Stimulated activated CD4-positive, alpha-beta T cell treated with anti-CD3 and anti-CD28 coated beads, Interleukin-15, amount 100 ng/mL, for 24 hours (primary cell): ENCODE measurements around the gene CXCL13.
"Not testable (repeated sequence)": the region's sequence is repeated elsewhere in the genome, so short reads cannot be mapped to it uniquely, and the experiment has no call there.

Experiments
- DNase-seq: peaks from one replicate; pipeline ENCODE4 v3.0.0-alpha.2; 2020

CXCL13 gene

GRCh38 chr4:77613267-77613666 is 7.6 kb downstream of the CXCL13 start:
- no peak for DNase-seq

DNA sequence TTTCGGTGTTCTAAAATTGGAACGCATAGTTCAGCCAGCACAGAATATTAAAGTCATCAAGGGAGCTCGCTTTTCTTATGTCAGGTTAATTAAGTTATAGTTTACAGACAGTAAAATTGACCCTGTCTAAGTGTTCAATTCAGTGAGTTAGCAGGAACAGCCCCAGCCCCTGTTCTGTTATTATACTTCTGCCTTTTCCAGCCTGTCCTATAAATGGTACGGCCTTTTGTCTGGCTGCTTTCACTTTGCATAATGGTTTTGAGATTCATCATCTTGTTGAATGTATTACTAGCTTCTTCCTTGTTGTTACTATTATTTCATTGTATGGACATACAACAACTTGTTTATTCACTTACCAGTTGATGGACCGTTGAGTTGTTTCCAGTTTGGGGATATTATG is 9.5 kb downstream of the CXCL13 start:
- DNase-seq: no peak

DNA sequence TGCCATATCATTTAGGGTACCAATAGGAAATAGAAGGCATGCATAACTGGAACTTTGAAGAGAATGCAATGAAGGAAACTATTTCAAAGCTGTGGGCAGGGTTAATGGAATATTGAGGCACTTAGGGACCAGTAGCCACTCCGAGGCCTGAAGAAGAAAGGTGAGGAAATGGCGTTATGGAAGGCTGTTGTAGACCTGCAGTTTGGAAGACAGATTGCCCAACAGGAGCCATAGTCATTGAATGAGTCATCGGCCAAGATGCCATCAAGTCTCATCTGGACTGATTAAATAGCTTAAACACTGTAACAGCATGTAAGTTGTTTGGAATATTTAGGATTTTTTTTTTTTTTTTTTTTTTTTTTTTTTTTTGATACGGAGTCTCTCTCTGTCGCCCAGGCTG is 11.6 kb downstream of the CXCL13 start:
- DNase-seq: no peak

GRCh38 chr4:77618383-77619241 is 13.0 kb downstream of the CXCL13 start:
- peak; percentile 73 for DNase-seq

GRCh38 chr4:77619408-77619807 is 13.8 kb downstream of the CXCL13 start:
- no peak for DNase-seq

GRCh38 chr4:77621254-77621653 is 15.6 kb downstream of the CXCL13 start:
- DNase-seq: no peak

DNA sequence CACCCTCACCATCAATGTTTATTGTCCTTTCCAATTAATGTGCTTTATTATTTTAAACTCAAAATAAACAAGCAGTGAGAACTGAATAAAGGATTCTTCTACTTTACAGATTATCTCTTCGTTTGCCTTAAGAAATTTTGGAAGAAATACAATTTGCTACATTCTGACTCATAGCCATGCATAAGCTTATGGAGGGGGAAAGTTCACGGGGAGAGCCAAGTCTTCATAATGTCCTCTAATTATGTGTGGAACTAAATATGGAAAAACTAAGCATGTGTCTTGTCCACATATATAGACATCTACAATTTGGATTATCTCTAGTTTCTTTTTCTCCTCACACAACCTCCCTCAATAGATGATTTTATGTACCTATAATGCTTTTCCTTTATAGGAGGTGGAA is 17.5 kb downstream of the CXCL13 start:
- no peak for DNase-seq

GRCh38 chr4:77624213-77624612 is 18.6 kb downstream of the CXCL13 start:
- no peak for DNase-seq

GRCh38 chr4:77625485-77625884 is 19.9 kb downstream of the CXCL13 start:
- DNase-seq: no peak

GRCh38 chr4:77629885-77630284 is 24.3 kb downstream of the CXCL13 start:
- peak; percentile 18 for DNase-seq

- no peak for DNase-seq
Measured at GRCh38 chr4:77631276-77631675, 25.7 kb downstream of the CXCL13 start.

DNA sequence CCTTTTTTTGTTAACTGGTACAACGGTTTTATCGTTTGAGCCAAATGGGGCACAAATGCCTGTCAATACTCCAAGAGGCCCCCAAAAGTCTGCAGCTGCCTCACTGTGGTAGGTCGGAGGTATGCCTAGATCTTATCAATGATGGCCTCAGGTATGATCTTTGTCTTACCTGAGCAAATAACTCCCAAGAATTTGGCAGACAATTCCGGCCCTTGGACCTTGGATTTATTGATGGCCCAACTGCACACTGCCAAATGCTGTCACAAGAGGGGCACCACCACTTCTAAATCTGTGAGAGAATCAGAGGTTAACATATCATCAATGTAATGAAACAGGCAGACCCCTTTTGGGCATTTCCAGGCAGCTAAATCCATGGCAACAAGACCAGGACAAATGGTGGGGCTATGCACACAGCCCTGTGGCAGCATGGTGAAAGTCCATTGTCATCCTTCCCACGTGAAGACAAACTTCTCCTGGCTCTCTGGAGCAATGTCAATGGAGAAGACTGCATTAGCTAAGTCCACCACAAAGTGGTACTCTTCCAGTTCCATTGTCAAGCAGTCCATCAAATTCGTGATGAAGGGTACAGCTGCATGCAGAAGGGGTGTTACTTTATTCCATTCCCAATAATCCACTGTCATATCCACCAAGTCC is 28.6 kb downstream of the CXCL13 start:
- no peak for DNase-seq

DNA sequence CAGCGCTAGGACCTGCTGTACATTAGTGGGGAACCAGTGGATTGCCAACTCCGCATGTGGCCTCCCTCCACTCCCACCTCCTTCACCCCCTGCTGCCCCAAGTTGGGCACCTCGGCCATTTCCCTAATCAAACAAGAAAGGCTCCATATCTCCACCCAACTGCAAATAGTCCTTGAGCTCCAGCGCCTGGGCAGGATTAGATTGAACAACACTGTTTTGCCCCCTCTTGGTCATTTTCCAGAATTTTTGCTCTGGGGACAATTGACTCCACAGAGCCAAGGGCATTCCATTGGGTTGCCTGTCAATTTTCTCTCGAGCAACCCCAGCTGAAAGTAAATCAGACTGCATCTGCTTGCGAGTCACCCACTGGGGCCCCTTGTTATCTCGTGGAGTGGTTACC is 29.6 kb downstream of the CXCL13 start:
- DNase-seq: no peak

DNA sequence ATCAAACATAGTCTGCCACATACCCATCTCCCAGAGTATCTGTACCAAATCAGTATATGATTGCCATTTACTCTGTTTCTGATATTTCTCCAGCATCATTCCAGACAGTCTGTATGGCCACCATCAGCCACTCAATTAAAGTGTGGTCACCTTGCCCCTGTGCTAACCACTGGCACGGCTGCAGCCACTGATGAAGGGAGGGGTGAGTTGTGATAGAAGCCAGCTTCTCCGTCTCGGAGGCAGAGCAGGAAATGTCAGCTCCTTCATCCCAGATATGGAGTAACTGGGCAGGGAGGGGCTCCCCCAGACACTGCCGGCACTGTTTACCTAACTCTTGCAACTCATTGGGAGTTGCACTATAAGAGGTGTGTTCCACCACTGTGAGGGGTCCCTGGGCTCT is 30.3 kb downstream of the CXCL13 start:
- DNase-seq: no peak

- no peak for DNase-seq
Measured at GRCh38 chr4:77636902-77637301, 31.3 kb downstream of the CXCL13 start.

GRCh38 chr4:77644069-77644468 is 38.4 kb downstream of the CXCL13 start:
- not testable (repeated sequence) for DNase-seq

GRCh38 chr4:77650787-77651186 is 45.2 kb downstream of the CXCL13 start:
- no peak for DNase-seq

GRCh38 chr4:77651820-77652219 is 46.2 kb downstream of the CXCL13 start:
- DNase-seq: no peak

- DNase-seq: no peak
Measured at GRCh38 chr4:77652237-77652897, 46.7 kb downstream of the CXCL13 start.

GRCh38 chr4:77653162-77653758 is 47.6 kb downstream of the CXCL13 start:
- no peak for DNase-seq

DNA sequence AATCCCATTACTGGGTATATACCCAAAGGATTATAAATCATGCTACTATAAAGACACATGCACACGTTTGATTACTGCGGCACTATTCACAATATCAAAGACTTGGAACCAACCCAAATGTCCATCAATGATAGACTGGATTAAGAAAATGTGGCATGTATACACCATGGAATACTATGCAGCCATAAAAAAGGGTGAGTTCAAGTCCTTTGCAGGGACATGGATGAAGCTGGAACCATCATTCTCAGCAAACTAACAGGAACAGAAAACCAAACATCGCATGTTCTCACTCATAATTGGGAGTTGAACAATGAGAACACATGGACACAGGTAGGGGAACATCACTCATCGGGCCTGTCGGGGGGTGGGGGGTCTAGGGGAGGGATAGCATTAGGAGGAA is 54.7 kb downstream of the CXCL13 start:
- not testable (repeated sequence) for DNase-seq
